NT2/D1 (cell line): ENCODE measurements around the gene FGF1.

Experiments
- YY1 ChIP-seq: IDR thresholded peaks from 2 replicates; pipeline ENCODE4 v1.6.1; 2011; ENCODE audit not compliant: insufficient read length, insufficient read depth
- ZNF274 ChIP-seq: IDR thresholded peaks from 2 replicates; pipeline ENCODE4 v1.6.1; 2011; ENCODE audit warnings: mild to moderate bottlenecking, low read depth, low read length

DNA sequence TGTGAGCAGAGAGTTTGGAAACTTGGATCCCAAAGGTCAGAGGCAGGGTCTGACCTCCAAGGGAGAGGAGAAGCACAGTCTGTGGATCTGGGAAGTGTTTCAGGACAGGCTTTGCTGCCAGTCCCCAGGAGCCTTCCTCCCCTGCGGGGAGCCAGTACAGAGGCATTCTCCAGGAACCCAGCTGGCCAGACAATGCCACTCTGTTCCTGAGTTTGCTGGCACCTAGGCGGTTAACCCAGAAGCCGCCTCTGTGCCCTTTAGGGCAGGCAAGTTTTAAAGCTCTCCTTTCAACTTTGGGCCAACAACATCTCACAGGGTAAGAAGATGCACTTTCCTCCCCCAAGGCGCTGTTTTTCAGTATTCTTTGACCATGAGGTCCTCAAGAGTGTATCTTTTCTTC is 37.0 kb upstream of the FGF1 start:
- TF ChIP-seq ZNF274: no peak
- no peak for TF ChIP-seq YY1
